HG03045 (cell line): ENCODE data around the gene TASOR.

Source experiments
- ATAC-seq: cut with Tn5 transposase; IDR thresholded peaks from one replicate; pipeline ENCODE4 v1.9.1; 2021; ENCODE audit warnings: mild to moderate bottlenecking, moderate library complexity; ENCODE audit not compliant: unreplicated experiment

Gene TASOR

GRCh38 chr3:56684029-56684428 lies 964 bp upstream of the TASOR start:
- ATAC-seq: no peak

- peak; percentile 67 for ATAC-seq
Measured at GRCh38 chr3:56682462-56683121, 473 bp downstream of the TASOR start.

- no peak for ATAC-seq
Measured at GRCh38 chr3:56681984-56682461, 1.0 kb downstream of the TASOR start.

GRCh38 chr3:56680054-56680580 lies 2.9 kb downstream of the TASOR start:
- no peak for ATAC-seq

GRCh38 chr3:56677286-56677685 lies 5.8 kb downstream of the TASOR start:
- no peak for ATAC-seq

GRCh38 chr3:56673781-56674457 lies 9.1 kb downstream of the TASOR start:
- no peak for ATAC-seq

- no peak for ATAC-seq
Measured at GRCh38 chr3:56667973-56668579, 15.0 kb downstream of the TASOR start.

- no peak for ATAC-seq
Measured at GRCh38 chr3:56664823-56665222, 18.2 kb downstream of the TASOR start.

- ATAC-seq: no peak
Measured at GRCh38 chr3:56655709-56656108, 27.4 kb downstream of the TASOR start.

- no peak for ATAC-seq
Measured at GRCh38 chr3:56654460-56654859, 28.6 kb downstream of the TASOR start.

- no peak for ATAC-seq
Measured at GRCh38 chr3:56645407-56645806, 37.7 kb downstream of the TASOR start.

GRCh38 chr3:56633602-56634535 lies 49.2 kb downstream of the TASOR start:
- no peak for ATAC-seq
